KMS-11 (cell line): ENCODE measurements around the gene HPN.
"Not testable (repeated sequence)": the region's sequence is repeated elsewhere in the genome, so short reads cannot be mapped to it uniquely, and the experiment has no call there.

Experiments
- H2AFZ ChIP-seq: fragments of 200-600 bp; sonication (generic); 2 replicates; pipeline ENCODE4 v1.6.1; 2016; ENCODE audit warnings: antibody characterized with exemption, mixed run types, low read depth
- H3K27ac ChIP-seq: fragments of 200-600 bp; sonication (generic); 2 replicates; pipeline ENCODE4 v1.6.1; 2016; ENCODE audit warnings: mild to moderate bottlenecking, mixed run types
- H3K27me3 ChIP-seq: fragments of 200-600 bp; sonication (generic); 2 replicates; pipeline ENCODE4 v1.6.1; 2017; ENCODE audit warnings: mild to moderate bottlenecking, low read depth, mixed run types, moderate library complexity; ENCODE audit not compliant: insufficient read depth
- H3K36me3 ChIP-seq: fragments of 200-600 bp; sonication (generic); 2 replicates; pipeline ENCODE4 v1.6.1; 2017; ENCODE audit warnings: mild to moderate bottlenecking, mixed run types; ENCODE audit not compliant: insufficient read depth
- H3K4me1 ChIP-seq: fragments of 200-600 bp; sonication (generic); 2 replicates; pipeline ENCODE4 v1.6.1; 2016; ENCODE audit warnings: mild to moderate bottlenecking, low read depth, mixed run types; ENCODE audit not compliant: poor library complexity, severe bottlenecking
- H3K4me2 ChIP-seq: fragments of 200-600 bp; sonication (generic); 2 replicates; pipeline ENCODE4 v1.7.0; 2016; ENCODE audit warnings: mild to moderate bottlenecking, mixed run types
- H3K4me3 ChIP-seq: fragments of 200-600 bp; sonication (generic); IDR thresholded peaks from 2 replicates; pipeline ENCODE4 v1.6.1; 2017; ENCODE audit warnings: low read depth, low read length, mixed read lengths; ENCODE audit not compliant: insufficient read depth
- H3K79me2 ChIP-seq: fragments of 200-600 bp; sonication (generic); 2 replicates; pipeline ENCODE4 v1.6.1; 2016; ENCODE audit warnings: low read depth, mixed run types; ENCODE audit not compliant: insufficient read depth
- H3K9ac ChIP-seq: fragments of 200-600 bp; sonication (generic); 2 replicates; pipeline ENCODE4 v1.6.1; 2016; ENCODE audit warnings: mild to moderate bottlenecking, mixed run types
- H4K20me1 ChIP-seq: fragments of 200-600 bp; sonication (generic); 2 replicates; pipeline ENCODE4 v1.6.1; 2016; ENCODE audit warnings: mild to moderate bottlenecking, mixed run types; ENCODE audit not compliant: insufficient read depth
- TF ChIP-seq, protein P1 (sequence below): fragments of 200-600 bp; sonication (generic); conservative IDR thresholded peaks from 2 replicates; pipeline ENCODE4 v1.6.1; 2017; ENCODE audit warnings: low read depth, mild to moderate bottlenecking, antibody characterized with exemption, low read length, moderate library complexity, mixed read lengths

HPN gene

DNA sequence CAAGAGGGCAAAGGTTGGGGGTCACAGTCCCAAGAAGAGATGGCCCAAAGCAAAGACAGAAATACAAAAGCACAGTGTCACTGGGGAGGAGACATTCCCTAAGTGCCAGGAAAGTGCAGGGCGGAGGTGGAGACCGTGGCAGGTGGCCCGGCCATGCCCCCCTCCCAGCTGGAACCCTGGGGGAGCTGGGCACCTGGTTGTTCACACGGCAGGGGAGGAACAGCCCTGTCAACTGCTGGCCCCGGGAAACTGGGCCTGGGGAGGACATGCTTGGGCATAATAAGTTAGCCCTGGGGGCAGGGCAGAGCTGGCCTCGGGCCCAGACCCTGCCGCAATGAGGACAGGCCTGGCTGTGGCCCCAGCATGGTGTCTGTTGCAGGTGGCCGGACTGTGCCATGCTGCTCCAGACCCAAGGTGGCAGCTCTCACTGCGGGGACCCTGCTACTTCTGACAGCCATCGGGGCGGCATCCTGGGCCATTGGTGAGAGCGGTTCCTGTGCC lies 7.4 kb downstream of the HPN start:
- Histone ChIP-seq H4K20me1 (no peaks in the 10 kb centered on the region), H2AFZ (no peak overlapping the region), H3K4me2 (no peak overlapping the region), H3K4me1 (no peaks in the 10 kb centered on the region), H3K79me2 (no peaks in the 10 kb centered on the region), H3K9ac (no peak overlapping the region), H3K27me3 (peaks cover 11% of the 10 kb centered on the region; the same call in 1 of the 2 replicates), H3K4me3 (no peak overlapping the region), H3K27ac (no peak overlapping the region), H3K36me3 (no peaks in the 10 kb centered on the region)
- TF ChIP-seq, protein P1, sequence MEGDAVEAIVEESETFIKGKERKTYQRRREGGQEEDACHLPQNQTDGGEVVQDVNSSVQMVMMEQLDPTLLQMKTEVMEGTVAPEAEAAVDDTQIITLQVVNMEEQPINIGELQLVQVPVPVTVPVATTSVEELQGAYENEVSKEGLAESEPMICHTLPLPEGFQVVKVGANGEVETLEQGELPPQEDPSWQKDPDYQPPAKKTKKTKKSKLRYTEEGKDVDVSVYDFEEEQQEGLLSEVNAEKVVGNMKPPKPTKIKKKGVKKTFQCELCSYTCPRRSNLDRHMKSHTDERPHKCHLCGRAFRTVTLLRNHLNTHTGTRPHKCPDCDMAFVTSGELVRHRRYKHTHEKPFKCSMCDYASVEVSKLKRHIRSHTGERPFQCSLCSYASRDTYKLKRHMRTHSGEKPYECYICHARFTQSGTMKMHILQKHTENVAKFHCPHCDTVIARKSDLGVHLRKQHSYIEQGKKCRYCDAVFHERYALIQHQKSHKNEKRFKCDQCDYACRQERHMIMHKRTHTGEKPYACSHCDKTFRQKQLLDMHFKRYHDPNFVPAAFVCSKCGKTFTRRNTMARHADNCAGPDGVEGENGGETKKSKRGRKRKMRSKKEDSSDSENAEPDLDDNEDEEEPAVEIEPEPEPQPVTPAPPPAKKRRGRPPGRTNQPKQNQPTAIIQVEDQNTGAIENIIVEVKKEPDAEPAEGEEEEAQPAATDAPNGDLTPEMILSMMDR: no peak

DNA sequence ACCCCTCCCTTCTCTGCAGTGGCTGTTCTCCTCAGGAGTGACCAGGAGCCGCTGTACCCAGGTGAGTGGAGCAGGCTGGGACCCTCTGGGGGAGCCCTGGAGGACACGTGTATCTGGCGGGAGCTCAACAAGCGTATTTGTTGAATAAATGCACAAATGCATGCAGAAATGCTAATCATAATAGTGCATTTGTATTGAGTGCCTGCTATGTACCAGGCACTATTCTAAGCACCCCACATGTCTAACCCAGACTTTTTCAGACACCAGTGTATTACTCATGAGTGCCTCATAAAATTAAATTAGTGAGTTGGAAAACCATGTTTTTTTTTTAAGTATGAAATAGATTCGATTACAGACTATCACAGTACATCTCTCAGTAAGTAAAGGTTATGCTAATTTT lies 7.9 kb downstream of the HPN start:
- no peak overlapping the region for H3K27ac ChIP-seq
- H3K9ac ChIP-seq: no peak overlapping the region
- TF ChIP-seq, protein P1: no peak
- no peaks in the 10 kb centered on the region for H3K36me3 ChIP-seq
- no peak overlapping the region for H3K4me3 ChIP-seq
- no peak overlapping the region for H2AFZ ChIP-seq
- H3K4me2 ChIP-seq: no peak overlapping the region
- H3K4me1 ChIP-seq: no peaks in the 10 kb centered on the region
- no peaks in the 10 kb centered on the region for H4K20me1 ChIP-seq
- H3K79me2 ChIP-seq: no peaks in the 10 kb centered on the region
- peaks cover 11% of the 10 kb centered on the region; the same call in 1 of the 2 replicates for H3K27me3 ChIP-seq

DNA sequence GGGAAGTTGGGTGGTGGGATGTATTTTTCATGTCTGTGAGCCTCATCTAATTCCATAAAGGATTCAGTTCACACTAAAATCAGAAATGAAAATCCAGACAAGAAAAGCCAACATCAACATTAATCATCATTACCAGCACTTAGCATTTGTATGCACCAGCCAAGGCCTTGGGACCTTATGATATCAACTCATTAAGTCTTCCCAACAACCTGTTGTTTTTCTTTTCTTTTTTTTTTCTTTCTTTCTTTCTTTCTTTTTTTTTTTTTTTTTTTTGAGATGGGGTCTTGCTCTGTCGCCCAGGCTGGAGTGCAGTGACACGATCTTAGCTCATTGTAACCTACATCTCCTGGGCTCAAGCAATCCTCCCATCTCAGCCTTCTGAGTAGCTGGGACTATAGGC lies 9.1 kb downstream of the HPN start:
- not testable (repeated sequence) for H3K9ac ChIP-seq, H3K4me2 ChIP-seq, H2AFZ ChIP-seq, H3K27ac ChIP-seq, H4K20me1 ChIP-seq, H3K36me3 ChIP-seq, H3K79me2 ChIP-seq, H3K4me1 ChIP-seq, H3K4me3 ChIP-seq
- peaks cover 14% of the 10 kb centered on the region; the same call in 1 of the 2 replicates for H3K27me3 ChIP-seq

DNA sequence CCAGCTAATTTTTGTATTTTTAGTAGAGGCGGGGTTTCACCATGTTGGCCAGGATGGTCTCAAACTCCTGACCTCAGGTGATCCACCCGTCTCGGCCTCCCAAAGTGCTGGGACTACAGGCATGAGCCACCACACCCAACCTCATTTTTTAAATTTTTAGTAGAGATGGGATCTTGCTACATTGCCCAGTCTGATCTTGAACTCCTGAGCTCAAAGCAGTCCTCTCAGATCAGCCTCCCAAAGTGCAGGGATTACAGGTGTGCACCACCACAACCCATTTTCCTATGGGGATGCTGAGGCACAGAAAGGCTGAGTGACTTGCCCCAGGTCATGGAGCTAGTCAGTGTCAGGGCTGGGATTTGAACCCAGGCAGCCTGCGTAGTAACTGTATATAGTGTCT lies 9.7 kb downstream of the HPN start:
- not testable (repeated sequence) for H3K79me2 ChIP-seq, H4K20me1 ChIP-seq, H3K9ac ChIP-seq, H3K4me2 ChIP-seq, H3K27ac ChIP-seq, H2AFZ ChIP-seq, H3K36me3 ChIP-seq, H3K4me1 ChIP-seq, H3K4me3 ChIP-seq
- peaks cover 15% of the 10 kb centered on the region; the same call in 1 of the 2 replicates for H3K27me3 ChIP-seq

DNA sequence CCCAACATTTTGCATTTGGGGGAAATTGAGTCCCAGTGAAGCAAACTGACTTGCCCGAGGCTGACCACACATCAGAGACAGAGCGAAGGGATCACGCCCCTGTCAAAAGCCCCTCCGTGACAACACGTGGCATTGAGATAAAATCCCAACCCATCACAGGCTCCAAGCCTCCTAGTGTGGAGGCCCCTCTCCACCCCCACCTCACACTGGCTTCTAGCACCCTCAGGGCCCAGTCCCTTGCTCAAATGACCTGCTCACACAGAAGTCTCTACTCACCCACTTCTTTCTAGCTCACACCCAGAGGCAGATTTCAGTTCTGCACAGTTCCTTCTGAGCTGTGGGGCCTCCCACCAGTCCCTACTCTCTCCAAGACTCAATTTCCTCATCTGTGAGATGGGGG lies 10.3 kb downstream of the HPN start:
- no peak overlapping the region for H3K4me2 ChIP-seq
- H3K27me3 ChIP-seq: peaks cover 20% of the 10 kb centered on the region; the same call in 1 of the 2 replicates
- TF ChIP-seq, protein P1: no peak
- no peak overlapping the region for H3K9ac ChIP-seq
- no peaks in the 10 kb centered on the region for H3K36me3 ChIP-seq
- H3K4me3 ChIP-seq: no peak overlapping the region
- no peaks in the 10 kb centered on the region for H4K20me1 ChIP-seq
- H3K79me2 ChIP-seq: no peaks in the 10 kb centered on the region
- no peak overlapping the region for H2AFZ ChIP-seq
- H3K4me1 ChIP-seq: no peaks in the 10 kb centered on the region
- H3K27ac ChIP-seq: no peak overlapping the region
